Adrenal gland (tissue), 5 donors: ENCODE measurements around the gene EEF1AKMT4.

Experiments
- POLR2A ChIP-seq, 2 donors: fragments of 450-650 bp; IDR thresholded peaks; one replicate each; pipeline ENCODE4 v1.6.1; 2017; ENCODE audit warnings: antibody characterized with exemption in 2 of 2, mild to moderate bottlenecking in 2 of 2, moderate library complexity in 1 of 2
- TF ChIP-seq, protein P1 (sequence below), 6 experiments: fragments of 450-650 bp in 4 of 6; fragments of 200-600 bp in 2 of 6; sonication (generic) in 1 of 6; IDR thresholded peaks; 1 replicate in 5 of 6; 2 replicates in 1 of 6; pipeline versions ENCODE4 v1.5.1 to v1.8.0; 2016 to 2021; ENCODE audit warnings: antibody characterized with exemption in 6 of 6, mild to moderate bottlenecking in 2 of 6, moderate library complexity in 1 of 6
- donor health status: DM: no; HTN: no; CAD: no.

DNA sequence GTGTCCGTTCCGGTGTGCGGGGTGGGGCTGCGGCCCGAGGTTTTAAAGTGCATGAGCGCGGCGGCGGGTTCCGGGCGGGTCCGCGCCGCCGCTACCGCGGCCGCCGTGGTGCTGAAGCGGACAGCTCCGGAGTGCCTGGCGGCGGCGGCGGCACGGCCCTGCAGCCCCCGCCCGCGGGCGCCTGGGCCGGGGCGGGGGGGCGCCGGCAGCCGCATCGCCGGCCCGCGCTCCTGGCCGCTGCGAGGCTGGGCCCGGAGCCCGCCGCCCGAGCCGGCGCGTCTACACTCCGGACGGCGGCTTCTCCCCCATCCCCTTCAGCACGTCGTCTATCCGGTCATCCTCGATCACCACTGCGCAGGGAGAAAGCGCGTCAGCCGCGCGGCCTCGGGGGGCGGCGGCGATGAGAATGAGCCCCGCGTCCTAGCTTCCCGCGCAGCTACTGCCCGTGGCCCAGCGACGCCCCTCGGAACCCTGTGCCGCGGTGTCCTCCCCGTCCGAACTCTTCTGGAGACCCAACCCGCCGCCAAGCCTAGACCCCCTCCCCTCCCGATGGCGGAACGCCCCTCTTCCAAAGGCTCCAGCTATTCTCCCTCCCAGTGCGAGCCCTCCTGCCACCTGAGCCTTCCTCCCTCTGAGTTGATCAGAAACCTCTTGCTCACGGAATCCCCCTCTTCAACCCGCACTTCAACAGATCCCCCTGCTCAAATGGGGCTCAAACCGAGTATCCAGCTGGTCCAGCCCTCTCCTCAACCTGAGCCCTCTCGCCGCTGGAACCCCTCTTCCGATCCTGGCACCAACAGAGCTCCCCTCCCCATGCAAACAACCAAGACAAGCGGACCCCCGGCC is 10.6 kb downstream of the EEF1AKMT4 start:
- no peak for TF ChIP-seq POLR2A (IDR thresholded peaks at IDR 0.05)
- TF ChIP-seq, protein P1, sequence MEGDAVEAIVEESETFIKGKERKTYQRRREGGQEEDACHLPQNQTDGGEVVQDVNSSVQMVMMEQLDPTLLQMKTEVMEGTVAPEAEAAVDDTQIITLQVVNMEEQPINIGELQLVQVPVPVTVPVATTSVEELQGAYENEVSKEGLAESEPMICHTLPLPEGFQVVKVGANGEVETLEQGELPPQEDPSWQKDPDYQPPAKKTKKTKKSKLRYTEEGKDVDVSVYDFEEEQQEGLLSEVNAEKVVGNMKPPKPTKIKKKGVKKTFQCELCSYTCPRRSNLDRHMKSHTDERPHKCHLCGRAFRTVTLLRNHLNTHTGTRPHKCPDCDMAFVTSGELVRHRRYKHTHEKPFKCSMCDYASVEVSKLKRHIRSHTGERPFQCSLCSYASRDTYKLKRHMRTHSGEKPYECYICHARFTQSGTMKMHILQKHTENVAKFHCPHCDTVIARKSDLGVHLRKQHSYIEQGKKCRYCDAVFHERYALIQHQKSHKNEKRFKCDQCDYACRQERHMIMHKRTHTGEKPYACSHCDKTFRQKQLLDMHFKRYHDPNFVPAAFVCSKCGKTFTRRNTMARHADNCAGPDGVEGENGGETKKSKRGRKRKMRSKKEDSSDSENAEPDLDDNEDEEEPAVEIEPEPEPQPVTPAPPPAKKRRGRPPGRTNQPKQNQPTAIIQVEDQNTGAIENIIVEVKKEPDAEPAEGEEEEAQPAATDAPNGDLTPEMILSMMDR (IDR thresholded peaks at IDR 0.05), result no peak
